AG09319 (cell line): ENCODE data around the gene PHYHIPL.
"Not testable (repeated sequence)": the region's sequence is repeated elsewhere in the genome, so short reads cannot be mapped to it uniquely, and the experiment has no call there.

Experiments
- DNase-seq: peaks from one replicate; pipeline ENCODE4 v3.0.0-alpha.2; 2010; ENCODE audit warnings: low read depth; ENCODE audit errors: extremely low read depth
- CTCF ChIP-seq: IDR thresholded peaks from 2 replicates; pipeline ENCODE4 v1.5.1; 2011; ENCODE audit warnings: low read depth, mild to moderate bottlenecking, inconsistent platforms, low read length, moderate library complexity

The PHYHIPL gene

GRCh38 chr10:59227136-59227673 lies 50.8 kb downstream of the PHYHIPL start:
- no peak for DNase-seq
- no peak; the same call in 1 of the 2 replicates for TF ChIP-seq CTCF

GRCh38 chr10:59229441-59229840 lies 53.0 kb downstream of the PHYHIPL start:
- DNase-seq, result no peak

GRCh38 chr10:59234194-59234593 lies 57.8 kb downstream of the PHYHIPL start:
- DNase-seq, result no peak
- TF ChIP-seq CTCF, result no peak

More at GRCh38 chr10:59229441-59229840, 53.0 kb downstream of the PHYHIPL start:
- no peak for TF ChIP-seq CTCF

- no peak for DNase-seq
- peak; percentile 59 for TF ChIP-seq CTCF
Measured at GRCh38 chr10:59234816-59235429, 58.5 kb downstream of the PHYHIPL start.

GRCh38 chr10:59236064-59236697 lies 59.7 kb downstream of the PHYHIPL start:
- TF ChIP-seq CTCF, result no peak
- no peak for DNase-seq

- TF ChIP-seq CTCF, result no peak
- no peak for DNase-seq
Measured at GRCh38 chr10:59237775-59238174, 61.3 kb downstream of the PHYHIPL start.

- not testable (repeated sequence) for DNase-seq
Measured at GRCh38 chr10:59239108-59239507, 62.7 kb downstream of the PHYHIPL start.
